ENCODE data around the gene APC2.

DNA sequence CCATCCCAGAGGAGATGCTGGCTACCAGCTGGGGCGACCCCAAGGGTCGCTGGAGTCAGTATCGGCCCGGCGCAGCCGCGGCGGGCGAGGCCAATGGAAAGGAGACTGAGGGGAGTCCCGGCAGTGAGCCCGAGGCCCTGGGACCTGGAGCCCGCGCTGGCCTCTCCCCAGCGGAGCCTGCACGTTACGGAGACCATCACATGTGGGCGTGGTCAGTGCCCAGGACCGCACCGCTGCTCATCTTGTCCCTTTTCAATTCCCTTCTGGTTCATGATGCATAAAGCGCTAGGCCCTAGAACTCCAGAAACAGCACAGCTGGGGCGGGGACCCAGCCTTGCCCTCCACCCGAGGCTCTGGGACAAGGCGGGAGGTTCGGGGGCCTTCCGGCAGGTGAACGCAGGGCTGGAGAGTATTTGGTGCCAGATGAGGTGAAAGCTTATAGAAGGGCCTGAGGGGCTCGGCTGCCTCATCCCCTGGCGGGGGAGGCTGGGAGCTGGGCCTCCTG, 21.1 kb downstream of the APC2 start:
- TF ChIP-seq, protein P1, sequence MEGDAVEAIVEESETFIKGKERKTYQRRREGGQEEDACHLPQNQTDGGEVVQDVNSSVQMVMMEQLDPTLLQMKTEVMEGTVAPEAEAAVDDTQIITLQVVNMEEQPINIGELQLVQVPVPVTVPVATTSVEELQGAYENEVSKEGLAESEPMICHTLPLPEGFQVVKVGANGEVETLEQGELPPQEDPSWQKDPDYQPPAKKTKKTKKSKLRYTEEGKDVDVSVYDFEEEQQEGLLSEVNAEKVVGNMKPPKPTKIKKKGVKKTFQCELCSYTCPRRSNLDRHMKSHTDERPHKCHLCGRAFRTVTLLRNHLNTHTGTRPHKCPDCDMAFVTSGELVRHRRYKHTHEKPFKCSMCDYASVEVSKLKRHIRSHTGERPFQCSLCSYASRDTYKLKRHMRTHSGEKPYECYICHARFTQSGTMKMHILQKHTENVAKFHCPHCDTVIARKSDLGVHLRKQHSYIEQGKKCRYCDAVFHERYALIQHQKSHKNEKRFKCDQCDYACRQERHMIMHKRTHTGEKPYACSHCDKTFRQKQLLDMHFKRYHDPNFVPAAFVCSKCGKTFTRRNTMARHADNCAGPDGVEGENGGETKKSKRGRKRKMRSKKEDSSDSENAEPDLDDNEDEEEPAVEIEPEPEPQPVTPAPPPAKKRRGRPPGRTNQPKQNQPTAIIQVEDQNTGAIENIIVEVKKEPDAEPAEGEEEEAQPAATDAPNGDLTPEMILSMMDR (IDR thresholded peaks at IDR 0.05) = no peak
- TF ChIP-seq POLR2A (IDR thresholded peaks at IDR 0.05) (no peak), POLR2AphosphoS5 (IDR thresholded peaks at IDR 0.05) (no peak)

Data from sigmoid colon (tissue), 4 donors.